Right forelimb (tissue), 1 donor: Measurements from ENCODE around the gene PPIL4.
"Not testable (repeated sequence)": the region's sequence is repeated elsewhere in the genome, so short reads cannot be mapped to it uniquely, and the experiment has no call there.

Source experiments
- DNase-seq: peaks from one replicate; pipeline ENCODE4 v3.0.0-alpha.2; 2018

The PPIL4 gene

GRCh38 chr6:149482545-149483333, 63.1 kb downstream of the PPIL4 start:
- DNase-seq, result peak; percentile 51

GRCh38 chr6:149480502-149481280, 65.2 kb downstream of the PPIL4 start:
- no peak for DNase-seq

- no peak for DNase-seq
These were observed 67.1 kb downstream of the PPIL4 start for GRCh38 chr6:149478631-149479314.

- no peak for DNase-seq
These were observed 68.3 kb downstream of the PPIL4 start for GRCh38 chr6:149477544-149477943.

GRCh38 chr6:149476789-149477455, 68.9 kb downstream of the PPIL4 start:
- DNase-seq, result no peak

GRCh38 chr6:149474108-149474935, 71.5 kb downstream of the PPIL4 start:
- no peak for DNase-seq

- DNase-seq, result no peak
These were observed 72.5 kb downstream of the PPIL4 start for GRCh38 chr6:149473080-149474052.

GRCh38 chr6:149472241-149472640, 73.6 kb downstream of the PPIL4 start:
- DNase-seq, result no peak

- no peak for DNase-seq
These were observed 74.0 kb downstream of the PPIL4 start for GRCh38 chr6:149471801-149472200.

GRCh38 chr6:149470948-149471347, 74.9 kb downstream of the PPIL4 start:
- no peak for DNase-seq

- DNase-seq, result no peak
These were observed 77.7 kb downstream of the PPIL4 start for GRCh38 chr6:149468179-149468578.

- DNase-seq, result no peak
These were observed 78.6 kb downstream of the PPIL4 start for GRCh38 chr6:149467265-149467664.

- no peak for DNase-seq
These were observed 81.4 kb downstream of the PPIL4 start for GRCh38 chr6:149464411-149464810.

- DNase-seq, result no peak
These were observed 82.1 kb downstream of the PPIL4 start for GRCh38 chr6:149463781-149464180.

GRCh38 chr6:149462712-149463111, 83.1 kb downstream of the PPIL4 start:
- not testable (repeated sequence) for DNase-seq

- DNase-seq, result no peak
These were observed 84.2 kb downstream of the PPIL4 start for GRCh38 chr6:149461670-149462069.

- DNase-seq, result not testable (repeated sequence)
These were observed 85.6 kb downstream of the PPIL4 start for GRCh38 chr6:149460249-149460648.

GRCh38 chr6:149459761-149460160, 86.1 kb downstream of the PPIL4 start:
- DNase-seq, result no peak

- DNase-seq, result no peak
These were observed 87.0 kb downstream of the PPIL4 start for GRCh38 chr6:149458806-149459205.

GRCh38 chr6:149458196-149458595, 87.6 kb downstream of the PPIL4 start:
- no peak for DNase-seq
